Dermis microvascular lymphatic vessel endothelial cell (primary cell): Measurements from ENCODE around the gene GDE1. TPM values are rescaled to one million over a fixed set of nuclear protein-coding genes. Genes with fewer than 3 reads are reported as not detected.

ENCODE experiments used
- DNase-seq, 2 donors: peaks; one replicate each; pipeline versions ENCODE4 v3.0.0 to v3.0.0-alpha.2; 2010; ENCODE audit warnings: low read depth in 2 of 2
- total RNA-seq: library from RNA; depleted of rRNA; stranded (reverse); fragments of >200 nt; gene quantifications from 2 replicates; pipeline ENCODE4 v1.2.1, GENCODE V29; 2014

The GDE1 gene
- total RNA-seq, 1 donor from 2014 or later: 23.4 TPM

DNA sequence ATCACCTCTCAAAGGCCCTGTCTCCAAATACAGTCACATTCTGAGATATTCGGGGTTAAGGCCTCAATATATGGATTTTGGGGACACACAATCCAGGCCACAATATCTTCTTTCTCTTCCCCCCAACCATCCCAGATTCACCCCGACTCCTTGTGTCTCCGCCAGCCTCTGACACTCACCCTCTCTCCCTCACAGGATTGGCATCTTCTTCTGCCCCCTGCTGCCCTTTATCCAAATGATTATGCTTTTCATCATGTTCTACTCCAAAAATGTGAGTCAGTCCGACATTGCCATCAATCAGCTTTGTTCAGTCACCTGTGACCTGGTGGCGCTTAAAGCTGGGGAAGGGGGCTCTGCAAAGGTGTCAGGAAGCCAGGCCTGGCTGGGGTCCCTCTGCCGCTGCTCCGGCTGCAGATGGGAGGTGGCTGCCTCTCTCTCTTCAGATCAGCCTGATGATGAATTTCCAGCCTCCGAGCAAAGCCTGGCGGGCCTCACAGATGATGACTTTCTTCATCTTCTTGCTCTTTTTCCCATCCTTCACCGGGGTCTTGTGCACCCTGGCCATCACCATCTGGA is 35.1 kb downstream of the GDE1 start:
- DNase-seq: no peak

DNA sequence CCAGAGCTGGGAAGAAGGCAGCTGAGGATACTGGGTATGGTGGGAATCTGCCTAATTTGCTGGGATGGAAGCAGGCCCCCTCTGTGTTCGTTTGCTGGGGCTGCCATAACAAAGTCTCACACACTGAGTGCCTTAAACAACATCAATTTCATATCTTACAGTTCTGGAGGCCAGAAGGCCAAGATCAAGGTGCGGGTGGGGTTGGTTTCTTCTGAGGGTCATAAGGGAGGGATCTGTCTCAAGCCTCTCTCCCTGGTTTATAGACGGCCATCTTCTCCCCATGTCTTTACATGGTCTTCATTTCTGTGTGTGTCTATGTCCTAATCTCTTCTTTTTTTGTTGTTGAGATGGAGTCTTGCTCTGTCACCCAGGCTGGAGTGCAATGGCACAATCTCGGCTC is 35.8 kb downstream of the GDE1 start:
- no peak for DNase-seq

DNA sequence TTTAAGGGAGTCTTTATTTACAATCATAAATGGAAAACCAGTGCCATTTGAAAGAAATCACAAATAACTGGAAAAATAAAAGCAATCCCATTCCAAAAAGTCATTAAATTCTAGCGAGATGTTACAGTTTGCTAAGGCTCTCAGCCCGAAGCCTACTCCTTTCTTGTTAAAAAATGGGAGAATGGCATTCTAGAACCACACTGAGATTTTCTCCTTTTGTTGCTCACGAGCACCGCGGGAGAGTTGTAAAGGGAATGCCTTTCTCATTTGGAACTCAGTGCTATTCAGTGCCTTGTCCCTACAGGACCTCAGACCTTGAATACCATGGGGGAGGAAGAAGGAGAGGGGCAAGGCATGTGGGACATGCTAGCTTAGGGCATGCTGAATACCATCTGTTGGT is 36.3 kb downstream of the GDE1 start:
- DNase-seq: no peak

DNA sequence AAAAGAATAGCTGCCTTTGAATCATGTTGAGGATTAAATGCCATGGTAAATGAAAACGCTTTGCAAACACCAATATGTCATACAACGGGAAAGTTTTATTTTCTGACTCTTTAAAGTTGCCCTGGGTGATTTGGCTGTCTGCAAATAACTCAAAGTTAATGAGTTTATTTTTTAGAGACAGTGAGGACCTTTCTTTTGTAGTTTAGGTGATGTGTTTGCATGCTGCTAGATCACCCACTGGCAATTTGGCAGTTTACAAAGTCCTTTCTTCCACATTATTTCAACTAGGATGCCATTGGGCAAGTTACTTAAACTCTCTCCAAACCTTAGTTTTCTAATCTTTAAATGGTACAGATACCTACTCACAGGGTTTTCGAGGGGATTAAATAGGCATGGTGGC is 37.8 kb downstream of the GDE1 start:
- DNase-seq: no peak

DNA sequence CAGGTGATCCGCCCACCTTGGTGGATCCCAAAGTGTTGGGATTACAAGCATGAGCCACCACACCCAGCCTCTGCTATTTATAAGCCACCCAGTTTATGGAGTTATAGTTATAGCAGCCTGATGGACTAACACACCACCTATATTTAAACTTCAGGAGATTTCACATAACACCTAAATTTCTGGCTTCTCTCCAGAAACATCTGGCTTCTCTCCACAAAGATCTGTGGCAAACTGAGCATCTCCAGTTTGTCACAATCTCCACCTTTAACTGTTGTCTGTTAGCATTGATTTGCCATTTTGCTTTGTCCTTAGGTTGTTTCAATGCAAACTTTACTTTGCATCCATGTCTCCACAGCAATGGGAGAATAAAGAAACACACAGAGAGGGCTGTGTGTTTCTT is 39.6 kb downstream of the GDE1 start:
- no peak for DNase-seq

DNA sequence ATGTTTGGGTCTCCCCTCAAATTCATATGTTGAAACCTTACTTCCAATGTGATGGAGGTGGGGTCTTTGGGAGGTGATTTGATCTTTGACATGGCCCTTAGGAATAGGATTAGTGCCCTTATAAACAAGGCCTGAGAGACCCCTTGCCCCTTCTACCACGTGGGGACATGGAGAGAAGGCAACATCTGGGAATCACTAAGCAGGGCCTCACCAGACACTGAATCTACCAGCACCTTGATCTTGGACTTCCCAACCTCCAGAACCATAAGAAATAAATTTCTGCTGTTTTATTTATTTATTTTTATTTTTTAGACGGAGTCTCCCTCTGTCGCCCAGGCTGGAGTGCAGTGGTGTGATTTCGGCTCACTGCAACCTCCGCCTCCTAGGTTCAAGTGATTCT is 40.1 kb downstream of the GDE1 start:
- DNase-seq: no peak

DNA sequence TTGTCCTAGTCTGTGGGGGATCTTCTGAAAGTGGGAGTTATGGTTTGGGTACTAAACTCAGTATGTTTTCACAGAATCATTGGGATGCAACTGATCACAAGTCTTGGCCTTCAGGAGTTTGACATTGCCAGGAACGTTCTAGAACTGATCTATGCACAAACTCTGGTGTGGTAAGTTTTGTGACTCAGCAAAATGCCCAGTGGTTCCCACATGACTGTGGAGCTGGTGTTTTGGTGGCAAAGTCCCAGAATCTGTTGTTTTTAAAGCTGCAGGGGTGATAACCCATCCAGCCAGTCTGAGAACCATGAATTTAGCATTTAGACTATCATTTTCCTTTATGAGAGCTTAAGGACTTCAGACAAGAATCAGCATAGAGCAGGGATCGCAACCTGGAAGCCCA is 40.6 kb downstream of the GDE1 start:
- DNase-seq: no peak

DNA sequence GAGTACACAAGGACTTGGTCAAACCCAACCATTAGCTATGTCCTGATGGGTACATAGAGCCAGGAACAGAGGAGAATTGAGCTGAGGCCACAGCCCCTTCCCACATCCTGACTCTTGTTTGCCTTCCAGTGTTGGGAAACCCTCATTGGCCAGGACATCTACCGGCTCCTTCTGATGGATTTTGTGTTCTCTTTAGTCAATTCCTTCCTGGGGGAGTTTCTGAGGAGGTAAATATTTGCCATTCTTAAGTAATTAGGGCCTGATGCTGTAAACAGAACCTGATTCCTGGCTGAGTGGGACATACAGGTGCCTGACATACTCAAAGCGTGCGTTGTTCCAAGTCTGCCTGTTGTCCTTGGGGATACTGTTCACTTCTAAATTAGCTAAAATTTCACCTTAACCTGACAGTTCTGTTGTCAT is 42.6 kb downstream of the GDE1 start:
- DNase-seq: no peak

DNA sequence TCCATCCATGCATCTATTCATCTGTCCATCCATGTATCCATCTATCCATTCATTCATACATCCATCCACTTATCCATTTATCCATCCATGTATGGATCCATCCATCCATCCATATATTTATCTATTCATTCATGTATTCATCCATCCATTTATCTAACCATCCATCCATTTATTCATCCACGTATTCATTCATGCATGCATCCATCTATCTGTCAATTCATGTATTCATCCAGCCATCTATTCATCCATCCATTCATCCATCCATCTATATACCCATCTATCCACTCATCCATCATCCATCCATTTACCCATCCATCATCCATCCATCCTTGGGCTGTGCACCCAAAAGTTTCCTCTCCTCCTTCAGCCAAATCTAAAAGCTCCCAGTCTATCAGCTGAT is 43.4 kb downstream of the GDE1 start:
- no peak for DNase-seq

DNA sequence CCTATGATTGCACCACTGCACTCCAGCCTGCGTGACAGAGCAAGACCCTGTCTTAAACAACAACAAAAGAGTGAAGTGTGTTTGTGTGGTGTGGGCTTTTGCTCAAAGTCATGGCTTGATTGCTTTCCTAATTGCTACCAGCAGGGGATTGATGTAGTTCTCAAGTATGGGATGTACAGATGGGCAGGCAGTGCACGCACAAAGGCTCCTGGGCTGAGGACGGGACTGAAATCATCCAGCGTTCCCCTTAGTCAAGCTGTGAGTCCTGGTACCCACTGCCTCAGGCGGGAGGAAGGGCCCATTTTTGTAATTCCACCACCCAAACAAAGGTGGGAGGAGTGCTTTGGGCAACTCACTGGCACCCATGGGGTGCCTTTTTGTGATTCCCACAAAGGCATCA is 47.3 kb downstream of the GDE1 start:
- DNase-seq: no peak

DNA sequence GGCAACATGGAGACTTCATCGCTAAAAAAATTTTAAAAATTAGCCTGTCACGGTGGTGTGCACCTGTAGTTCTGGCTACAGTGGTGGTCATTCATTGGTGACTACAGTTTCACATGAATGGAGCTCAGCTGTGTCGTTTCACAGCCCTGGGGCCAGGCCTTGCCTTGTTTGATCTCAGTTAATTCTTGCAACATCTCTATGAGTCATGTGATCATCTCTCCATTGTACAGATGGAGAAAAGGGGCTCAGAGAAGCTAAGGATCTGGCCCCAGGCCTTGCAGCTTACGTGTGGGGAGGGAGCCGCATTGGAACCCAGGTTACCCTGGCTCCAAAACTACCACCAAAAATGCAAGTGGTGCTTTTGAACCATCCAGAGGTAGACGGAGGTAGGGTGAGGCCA is 49.4 kb downstream of the GDE1 start:
- no peak for DNase-seq

DNA sequence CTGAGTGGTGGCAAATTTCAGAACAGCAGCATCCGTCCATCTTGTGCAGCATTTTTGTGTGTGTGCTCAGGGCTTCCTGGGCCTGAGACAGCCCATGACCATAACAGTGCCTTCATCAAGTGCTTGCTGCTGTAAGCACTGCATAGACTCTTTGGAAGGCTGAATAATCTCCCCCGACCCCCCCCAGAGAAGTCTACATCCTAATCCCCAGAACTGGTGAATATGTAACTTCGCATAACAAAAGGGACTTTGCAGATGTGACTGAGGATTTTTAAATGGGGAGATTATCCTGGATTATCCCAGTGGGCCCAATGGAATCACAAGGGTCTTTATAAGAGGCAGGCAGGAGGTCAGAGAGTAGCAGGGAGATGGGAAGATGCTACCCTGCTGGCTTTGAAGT is 53.6 kb downstream of the GDE1 start:
- no peak for DNase-seq

DNA sequence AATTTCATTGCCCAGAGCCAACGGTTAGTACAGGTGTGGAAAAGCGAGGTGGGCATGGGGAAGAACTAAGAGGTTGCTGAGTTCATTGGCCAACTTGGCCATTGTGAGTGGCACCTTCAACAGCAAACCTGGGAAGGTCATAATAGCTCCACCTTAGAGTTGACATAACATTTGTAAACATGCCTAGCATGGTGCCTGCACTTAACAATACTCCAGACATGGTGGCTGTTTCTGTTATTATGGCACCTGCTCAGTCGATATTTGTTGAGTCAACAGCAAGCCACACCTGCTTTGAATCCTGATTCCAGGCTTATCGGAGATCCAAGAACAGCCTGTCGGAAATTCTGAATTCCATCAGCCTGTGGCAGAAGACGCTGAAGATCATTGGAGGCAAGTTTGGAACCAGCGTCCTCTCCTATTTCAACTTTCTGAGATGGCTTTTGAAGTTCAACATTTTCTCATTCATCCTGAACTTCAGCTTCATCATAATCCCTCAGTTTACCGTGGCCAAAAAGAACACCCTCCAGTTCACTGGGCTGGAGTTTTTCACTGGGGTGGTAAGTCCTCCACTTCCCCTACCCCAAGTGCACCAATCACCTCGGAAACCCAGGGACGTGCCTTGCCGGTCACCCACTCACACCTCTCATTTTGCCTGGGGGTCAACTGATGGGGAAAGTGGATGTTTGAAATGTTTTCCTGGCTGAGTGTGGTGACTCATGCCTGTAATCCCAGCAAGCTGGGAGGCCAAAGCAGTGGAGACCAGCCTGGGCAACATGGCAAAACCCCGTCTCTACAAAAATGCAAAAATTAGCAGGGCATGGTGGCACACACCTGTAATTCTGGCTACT is 58.2 kb downstream of the GDE1 start:
- DNase-seq: no peak

DNA sequence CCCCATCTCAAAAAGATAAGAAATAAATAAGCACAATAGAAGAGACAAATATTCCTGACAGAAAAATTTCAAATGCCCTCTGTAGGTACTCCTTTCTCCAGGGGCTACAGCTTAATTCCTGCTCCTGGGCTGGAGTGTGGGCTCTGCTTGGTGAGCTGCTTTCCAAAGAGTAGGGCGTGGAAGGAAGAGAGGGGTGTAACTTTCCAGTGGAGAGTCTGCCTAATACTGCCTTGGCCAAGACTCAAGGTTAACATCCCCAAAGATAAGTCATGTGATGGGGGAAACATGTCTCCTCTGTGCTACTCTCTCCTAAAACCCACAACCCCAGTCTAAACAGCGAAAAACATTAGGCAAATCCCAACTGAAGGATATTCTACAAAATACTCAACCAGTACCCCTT is 61.5 kb downstream of the GDE1 start:
- no peak for DNase-seq

DNA sequence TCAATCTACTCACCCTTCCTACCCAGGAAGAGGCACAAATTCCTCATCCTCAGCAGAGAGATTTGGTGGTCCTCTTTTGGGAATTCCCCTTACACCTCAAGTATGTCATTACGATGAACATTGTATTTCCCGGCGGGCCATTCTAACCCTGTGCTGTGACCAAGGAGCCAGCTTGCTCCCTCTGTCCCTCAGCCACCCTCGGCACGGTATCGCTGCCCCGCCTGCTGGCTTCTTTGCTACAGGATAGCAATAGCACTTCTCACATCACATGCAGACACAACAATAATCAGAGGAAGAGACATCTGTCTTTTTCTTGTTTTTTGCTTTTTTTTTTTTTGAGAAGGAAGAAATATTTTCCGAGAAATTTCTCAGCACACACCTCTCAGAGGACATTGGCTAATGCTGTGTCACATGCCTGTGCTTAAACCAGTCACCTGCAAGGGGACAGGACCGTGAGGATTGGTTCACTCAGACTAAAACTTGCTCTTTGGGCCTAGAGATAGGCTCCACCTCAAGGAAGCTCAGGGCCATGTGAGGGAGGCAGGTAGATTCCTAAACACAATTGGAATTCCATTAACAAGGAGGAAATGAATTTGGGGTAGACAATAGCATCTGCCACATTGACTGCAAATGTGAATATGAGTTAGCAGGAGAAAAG is 63.0 kb downstream of the GDE1 start:
- no peak for DNase-seq

Other genes starting within 250 kb of the GDE1 start
- gene CLEC19A, start 236.4 kb downstream of the GDE1 start, total RNA-seq: not detected in 2 replicates
- gene TMC5, start 104.2 kb downstream of the GDE1 start, total RNA-seq: under 0.01 TPM in 1 of 2 replicates, not detected in the other
- 7.1 and 7.3 TPM in 2 replicates for gene CCP110, start 1.8 kb upstream of the GDE1 start, total RNA-seq
- gene VPS35L, start 33.6 kb upstream of the GDE1 start, total RNA-seq: 33.2 and 45.4 TPM in 2 replicates
- 8.3 and 9.4 TPM in 2 replicates for gene KNOP1, start 196.1 kb upstream of the GDE1 start, total RNA-seq
- 8.2 and 13.1 TPM in 2 replicates for gene IQCK, start 196.2 kb upstream of the GDE1 start, total RNA-seq